ENCODE data around the gene TBC1D25.
A peak's percentile ranks its signal among the peaks of the same experiment; 100 is the strongest.

TBC1D25 gene

GRCh38 chrX:48560056-48560455, 20.5 kb downstream of the TBC1D25 start:
- no peak for DNase-seq (ENCODE audit: low read depth)

GRCh38 chrX:48560681-48561080, 21.2 kb downstream of the TBC1D25 start:
- no peak for DNase-seq (ENCODE audit: low read depth)

- DNase-seq (ENCODE audit: low read depth) = no peak
Measured at GRCh38 chrX:48569958-48570357, 30.4 kb downstream of the TBC1D25 start.

GRCh38 chrX:48573690-48574269, 34.3 kb downstream of the TBC1D25 start:
- no peak for DNase-seq (ENCODE audit: low read depth)

- DNase-seq (ENCODE audit: low read depth) = peak; percentile 86
Measured at GRCh38 chrX:48574270-48575266, 35.1 kb downstream of the TBC1D25 start, which contains the start of gene RBM3. Gene RBM3, plus strand, starts transcription at chrX:48574484. Its CDS starts 697 bp downstream, at chrX:48575181.

- no peak for DNase-seq (ENCODE audit: low read depth)
Measured at GRCh38 chrX:48575642-48576041, 36.1 kb downstream of the TBC1D25 start.

GRCh38 chrX:48576108-48576507, 36.6 kb downstream of the TBC1D25 start:
- DNase-seq (ENCODE audit: low read depth) = no peak

- no peak for DNase-seq (ENCODE audit: low read depth)
Measured at GRCh38 chrX:48578661-48579128, 39.2 kb downstream of the TBC1D25 start.

- DNase-seq (ENCODE audit: low read depth) = no peak
Measured at GRCh38 chrX:48579259-48579658, 39.7 kb downstream of the TBC1D25 start.

GRCh38 chrX:48580662-48581061, 41.1 kb downstream of the TBC1D25 start:
- DNase-seq (ENCODE audit: low read depth) = no peak

- no peak for DNase-seq (ENCODE audit: low read depth)
Measured at GRCh38 chrX:48584698-48585097, 45.2 kb downstream of the TBC1D25 start.

GRCh38 chrX:48589482-48590162, 50.1 kb downstream of the TBC1D25 start:
- DNase-seq (ENCODE audit: low read depth) = no peak

GRCh38 chrX:48590203-48591103, 50.9 kb downstream of the TBC1D25 start:
- no peak for DNase-seq (ENCODE audit: low read depth)

GRCh38 chrX:48591255-48591791, 51.8 kb downstream of the TBC1D25 start:
- no peak for DNase-seq (ENCODE audit: low read depth)

GRCh38 chrX:48592971-48593370, 53.5 kb downstream of the TBC1D25 start:
- DNase-seq (ENCODE audit: low read depth) = no peak

GRCh38 chrX:48595929-48596328, 56.4 kb downstream of the TBC1D25 start:
- no peak for DNase-seq (ENCODE audit: low read depth)

- DNase-seq (ENCODE audit: low read depth) = peak; percentile 82
Measured at GRCh38 chrX:48597353-48598264, 58.1 kb downstream of the TBC1D25 start, which contains the start of gene WDR13. Gene WDR13, plus strand, starts transcription at chrX:48597492. Its CDS starts 505 bp downstream, at chrX:48597997.

GRCh38 chrX:48598614-48599013, 59.1 kb downstream of the TBC1D25 start:
- DNase-seq (ENCODE audit: low read depth) = no peak

- DNase-seq (ENCODE audit: low read depth) = no peak
Measured at GRCh38 chrX:48599341-48599740, 59.8 kb downstream of the TBC1D25 start.

- DNase-seq (ENCODE audit: low read depth) = no peak
Measured at GRCh38 chrX:48600226-48600625, 60.7 kb downstream of the TBC1D25 start.

Data from activated T-cell treated with anti-CD3 and anti-CD28 coated beads for 48 hours (primary cell).